NB4 (cell line): ENCODE results near the gene SGCE.

Experiments
- CTCF ChIP-seq: IDR thresholded peaks from one replicate; pipeline ENCODE4 v1.5.1; 2012; ENCODE audit warnings: low read depth, low read length
- MAX ChIP-seq: IDR thresholded peaks from 2 replicates; pipeline ENCODE4 v1.6.1; 2011; ENCODE audit warnings: low read depth, low read length
- MYC ChIP-seq: IDR thresholded peaks from 2 replicates; pipeline ENCODE4 v1.6.1; 2011; ENCODE audit warnings: low read depth, low read length
- POLR2A ChIP-seq: IDR thresholded peaks from 2 replicates; pipeline ENCODE4 v1.6.1; 2011; ENCODE audit warnings: mild to moderate bottlenecking; ENCODE audit not compliant: insufficient read length; ENCODE audit errors: extremely low read depth

- TF ChIP-seq CTCF (no peak), POLR2A (no peak), MAX (no peak), MYC (no peak)
Measured at GRCh38 chr7:94655126-94655847, 646 bp downstream of the SGCE start.
